WI38 (cell line): ENCODE measurements around the gene CYP20A1.
"Not testable (repeated sequence)": the region's sequence is repeated elsewhere in the genome, so short reads cannot be mapped to it uniquely, and the experiment has no call there.

Experiments used
- H3K4me3 ChIP-seq: 2 replicates; pipeline ENCODE4 v1.5.1; 2011; ENCODE audit warnings: low read depth, mild to moderate bottlenecking, control low read depth, low read length
- TF ChIP-seq, protein P1 (sequence below): IDR thresholded peaks from 2 replicates; pipeline ENCODE4 v1.5.1; 2012; ENCODE audit warnings: low read depth, mild to moderate bottlenecking, control low read depth, low read length

The CYP20A1 gene

DNA sequence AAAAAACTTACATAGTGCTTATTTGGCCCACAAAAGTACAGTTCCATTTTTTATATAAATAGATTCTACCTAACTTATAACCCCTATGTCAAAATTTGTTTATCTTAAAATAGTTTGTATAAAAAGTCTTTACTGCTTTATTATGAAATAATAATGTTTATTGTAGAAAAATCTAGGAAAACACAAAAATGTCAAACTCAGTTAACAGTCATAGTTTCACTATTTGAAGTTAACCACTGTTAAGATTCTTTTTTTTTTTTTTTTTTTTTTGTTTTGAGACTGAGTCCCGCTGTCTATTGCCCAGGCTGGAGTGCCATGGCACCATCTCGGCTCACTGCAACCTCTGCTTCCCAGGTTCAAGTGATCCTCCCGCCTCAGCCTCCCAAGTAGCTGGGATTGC is 62.8 kb downstream of the CYP20A1 start:
- TF ChIP-seq, protein P1, sequence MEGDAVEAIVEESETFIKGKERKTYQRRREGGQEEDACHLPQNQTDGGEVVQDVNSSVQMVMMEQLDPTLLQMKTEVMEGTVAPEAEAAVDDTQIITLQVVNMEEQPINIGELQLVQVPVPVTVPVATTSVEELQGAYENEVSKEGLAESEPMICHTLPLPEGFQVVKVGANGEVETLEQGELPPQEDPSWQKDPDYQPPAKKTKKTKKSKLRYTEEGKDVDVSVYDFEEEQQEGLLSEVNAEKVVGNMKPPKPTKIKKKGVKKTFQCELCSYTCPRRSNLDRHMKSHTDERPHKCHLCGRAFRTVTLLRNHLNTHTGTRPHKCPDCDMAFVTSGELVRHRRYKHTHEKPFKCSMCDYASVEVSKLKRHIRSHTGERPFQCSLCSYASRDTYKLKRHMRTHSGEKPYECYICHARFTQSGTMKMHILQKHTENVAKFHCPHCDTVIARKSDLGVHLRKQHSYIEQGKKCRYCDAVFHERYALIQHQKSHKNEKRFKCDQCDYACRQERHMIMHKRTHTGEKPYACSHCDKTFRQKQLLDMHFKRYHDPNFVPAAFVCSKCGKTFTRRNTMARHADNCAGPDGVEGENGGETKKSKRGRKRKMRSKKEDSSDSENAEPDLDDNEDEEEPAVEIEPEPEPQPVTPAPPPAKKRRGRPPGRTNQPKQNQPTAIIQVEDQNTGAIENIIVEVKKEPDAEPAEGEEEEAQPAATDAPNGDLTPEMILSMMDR, result no peak
- no peak overlapping the region for H3K4me3 ChIP-seq

DNA sequence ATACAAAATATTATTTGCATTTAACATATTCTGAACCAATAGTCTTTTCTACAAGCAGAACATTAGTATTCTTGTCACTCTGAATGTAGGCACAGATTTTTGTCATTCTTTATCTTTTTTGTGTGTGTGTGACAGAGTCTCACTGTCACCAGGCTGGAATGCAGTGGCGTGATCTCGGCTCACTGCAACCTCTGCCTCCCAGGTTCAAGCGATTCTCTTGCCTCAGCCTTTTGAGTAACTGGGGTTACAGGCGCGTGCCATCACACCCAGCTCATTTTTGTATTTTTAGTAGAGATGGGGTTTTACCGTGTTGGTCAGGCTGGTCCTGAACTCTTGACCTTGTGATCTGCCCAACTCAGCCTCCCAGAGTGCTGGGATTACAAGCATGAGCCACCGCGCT is 63.8 kb downstream of the CYP20A1 start:
- H3K4me3 ChIP-seq, result not testable (repeated sequence)

DNA sequence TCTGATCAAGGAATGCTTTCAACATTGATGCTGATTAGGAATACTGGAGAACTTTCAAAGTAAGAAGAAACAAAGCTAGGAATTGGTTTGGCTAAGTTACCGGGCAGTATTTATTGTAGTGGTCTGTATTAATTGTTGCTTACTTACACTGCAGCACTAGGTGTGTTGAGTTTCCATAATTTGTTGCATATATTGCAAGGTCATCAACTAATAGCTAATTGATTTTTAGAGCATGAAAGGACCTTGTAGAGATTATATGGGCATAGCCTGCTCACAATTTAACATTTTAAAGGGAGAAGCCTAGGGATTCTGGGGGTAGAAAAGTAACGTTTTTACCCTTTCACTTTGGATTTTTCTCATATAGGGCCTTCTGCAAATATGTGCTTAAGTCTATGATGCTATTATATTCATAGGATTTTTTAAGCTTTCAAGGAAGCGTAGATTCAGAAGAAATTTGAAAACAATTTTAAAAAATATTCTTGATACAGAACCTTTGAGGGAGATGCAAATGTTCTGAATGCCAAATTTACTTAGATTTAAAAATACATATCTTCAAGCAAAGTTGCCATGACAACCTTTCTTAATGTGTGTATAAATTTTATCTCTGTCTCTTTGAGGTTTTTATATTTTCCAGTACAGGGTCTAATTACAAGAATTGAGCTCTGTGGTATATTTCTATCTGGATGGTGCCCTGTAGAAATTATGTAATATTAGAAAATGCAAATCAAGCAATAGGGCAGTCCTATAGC is 72.0 kb downstream of the CYP20A1 start:
- no peak overlapping the region for H3K4me3 ChIP-seq
- TF ChIP-seq, protein P1, result no peak

DNA sequence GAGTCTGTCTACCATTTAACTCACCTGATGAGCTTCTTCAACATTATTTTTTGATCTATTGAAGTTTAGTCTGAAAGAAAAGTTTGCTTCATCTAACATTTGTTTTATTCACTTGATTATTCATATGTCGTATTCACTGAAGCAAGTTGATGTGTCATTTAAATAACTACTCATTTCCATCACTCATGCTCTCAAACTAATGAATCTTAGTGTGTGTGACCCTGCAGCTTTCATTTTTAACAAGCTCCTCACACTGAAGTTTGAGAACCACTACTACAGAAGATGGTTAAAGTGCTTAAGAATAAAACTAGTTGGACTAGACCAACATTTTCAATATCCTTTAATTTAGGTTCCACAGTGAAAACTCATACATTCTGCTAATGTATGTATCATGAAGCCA is 87.5 kb downstream of the CYP20A1 start:
- H3K4me3 ChIP-seq, result no peak overlapping the region
- TF ChIP-seq, protein P1, result no peak

DNA sequence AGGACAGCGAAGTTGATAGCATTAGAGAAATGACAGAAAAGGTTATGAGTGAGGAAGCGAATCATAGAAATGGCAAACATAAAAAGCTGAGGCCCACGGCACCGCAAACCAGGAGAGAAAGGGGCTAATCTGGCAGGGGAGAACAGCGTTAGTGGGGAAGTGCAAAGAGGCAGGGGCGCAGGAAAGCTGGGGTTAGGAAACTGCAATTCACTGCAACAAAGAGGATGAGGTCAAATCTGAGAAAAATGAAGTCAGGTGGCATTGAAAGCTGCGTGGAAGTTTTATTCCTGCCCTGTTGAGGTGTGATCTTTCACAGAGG is 88.7 kb downstream of the CYP20A1 start:
- H3K4me3 ChIP-seq, result peak overlapping the region; percentile 87
- TF ChIP-seq, protein P1, result no peak

DNA sequence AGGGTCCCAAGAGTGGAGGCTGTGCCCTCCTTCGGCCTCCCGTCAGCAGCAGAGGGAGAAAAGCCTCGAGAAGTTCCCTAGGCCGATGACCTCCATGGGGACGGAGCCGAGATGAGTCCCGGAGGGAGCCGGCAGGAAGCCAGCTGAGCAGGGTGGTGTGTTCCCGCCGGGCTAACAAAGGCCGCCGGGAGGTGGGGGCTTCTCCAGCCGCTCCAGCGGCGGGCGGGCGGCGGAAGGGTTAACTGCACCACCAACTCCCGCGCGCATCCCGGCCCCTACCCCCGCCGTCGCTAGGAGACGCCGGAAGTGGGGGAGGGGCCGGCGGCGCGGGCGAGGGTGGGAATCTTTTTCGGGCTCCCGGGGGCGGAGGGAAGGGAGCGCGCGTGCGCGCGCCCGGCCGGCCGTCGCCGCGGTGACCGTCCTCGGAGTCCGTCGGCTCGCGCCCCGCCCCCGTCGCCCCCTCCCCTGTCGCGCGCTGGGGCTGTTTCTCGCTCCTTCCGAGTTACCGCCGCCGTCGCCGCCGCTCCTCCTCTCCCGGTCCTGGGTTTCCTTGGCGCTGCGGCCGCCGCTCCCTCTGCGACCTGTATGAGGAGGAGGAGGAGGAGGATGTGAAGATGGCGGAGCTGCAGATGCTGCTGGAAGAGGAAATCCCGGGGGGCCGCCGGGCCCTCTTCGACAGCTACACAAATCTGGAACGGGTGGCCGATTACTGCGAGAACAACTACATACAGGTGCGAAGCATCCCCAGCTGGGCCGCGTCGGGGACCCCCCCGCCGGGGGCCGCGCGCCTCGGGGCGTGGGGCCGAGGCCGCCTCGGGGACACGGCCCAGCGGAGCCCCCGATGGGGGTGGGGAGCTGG is 89.3 kb downstream of the CYP20A1 start, which contains the start of gene ABI2:
Gene ABI2 (plus strand): TSS at position 494 of the 859 bp plus-strand sequence. CDS start 121 bp downstream, at position 615.
- peak within 1 kb of the TSS; percentile 87 for H3K4me3 ChIP-seq
- TF ChIP-seq, protein P1, result no peak

DNA sequence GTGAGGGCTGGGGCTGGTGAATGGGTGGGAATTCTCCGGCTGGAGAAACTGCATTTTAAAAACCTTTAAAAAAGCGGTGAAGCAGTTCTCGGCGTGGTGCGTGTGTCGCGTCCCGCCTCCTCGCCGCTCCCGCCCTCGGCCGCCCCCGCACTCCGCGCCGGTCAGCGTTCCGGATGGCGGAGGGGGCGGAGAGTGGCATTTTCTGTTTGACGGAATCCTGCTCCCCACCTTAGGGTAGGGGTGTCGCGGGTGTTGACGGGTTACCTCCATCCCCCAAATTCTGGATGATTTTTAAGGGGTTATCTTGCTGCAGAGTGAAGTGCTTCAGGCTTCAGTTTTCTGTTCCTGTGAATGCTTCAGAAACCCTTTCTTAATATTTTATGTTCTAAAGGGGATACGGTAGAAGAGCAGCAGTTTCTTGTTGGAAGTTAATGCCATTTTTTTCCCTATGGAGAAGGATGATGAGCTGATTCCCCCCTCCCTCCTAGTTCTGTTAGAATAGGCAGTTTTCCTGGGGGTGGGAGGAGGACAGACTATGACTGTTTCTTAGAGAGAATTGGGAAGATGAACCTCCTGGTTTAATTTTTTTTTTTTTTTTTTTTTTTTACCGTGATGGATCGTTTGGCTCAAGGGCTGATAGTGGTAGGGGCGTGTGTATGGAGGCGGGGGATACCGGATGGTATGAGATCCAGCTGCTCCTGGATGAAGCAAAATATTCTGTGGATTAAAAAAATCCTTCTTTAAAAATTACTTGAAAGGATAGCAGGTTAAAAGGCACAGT is 90.1 kb downstream of the CYP20A1 start:
- TF ChIP-seq, protein P1, result no peak
- peak overlapping the region; percentile 87 for H3K4me3 ChIP-seq
